ENCODE data around the gene HOXC12. TPM values are rescaled to one million over a fixed set of nuclear protein-coding genes. Genes with fewer than 3 reads are reported as not detected.

HOXC12 gene
- total RNA-seq, 1 experiment from 2014 or later = not detected

DNA sequence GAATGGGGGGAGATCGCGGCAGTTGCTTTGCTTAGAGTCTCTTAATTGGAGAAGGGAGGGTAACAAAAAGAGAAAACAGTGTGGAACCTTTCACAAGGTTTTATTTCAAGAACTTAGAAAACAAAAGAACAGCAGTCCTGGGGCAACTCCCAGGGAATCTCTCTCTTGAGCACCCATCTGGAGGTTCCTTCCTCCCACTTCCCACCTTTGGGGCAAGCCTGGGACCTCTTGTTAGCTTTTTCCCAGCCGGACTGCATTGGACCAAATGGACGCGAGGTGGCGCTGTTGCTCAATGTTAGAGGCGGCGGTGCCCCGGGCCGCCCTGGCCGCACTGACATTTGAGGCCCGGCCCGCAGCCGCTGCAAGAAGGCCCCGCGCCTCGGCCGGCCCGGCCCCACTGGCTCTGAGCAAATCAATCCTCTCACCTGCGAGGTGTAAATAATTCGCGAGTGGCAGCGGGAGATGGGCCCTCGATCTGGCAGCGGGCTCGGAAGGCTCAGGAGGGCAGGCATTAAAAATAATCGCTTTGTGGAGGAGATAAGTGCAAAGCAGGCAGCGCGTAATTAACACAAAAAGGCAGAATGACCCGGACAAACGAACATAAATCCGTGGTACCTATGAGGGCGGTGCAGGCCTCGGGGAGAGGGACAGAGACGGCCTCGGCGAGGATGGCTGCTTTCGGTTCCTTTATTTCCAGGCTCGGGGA lies 51.3 kb downstream of the HOXC12 start:
- peaks cover 100% of the 10 kb centered on the region for H3K27me3 Mint-ChIP-seq (ENCODE audit: low read depth)
- H3K4me3 Mint-ChIP-seq = peak overlapping the region; percentile 34
- DNase-seq (ENCODE audit: low spot score) (peak; percentile 96), ATAC-seq (peak; percentile 69)
- H3K36me3 Mint-ChIP-seq = no peaks in the 10 kb centered on the region; the same call in 1 of the 2 replicates
- peaks cover 19% of the 10 kb centered on the region for H3K4me1 Mint-ChIP-seq
- ChIA-PET CTCF (interaction anchor here (0.6 to 10.8 kb wide), 38 partner anchors 10 to 373 kb away, joined by 3 to 107 read pairs (median 4); partner anchors contain the start of genes HOXC10, HOXC5, HOXC6 and SMUG1), POLR2A (no interaction called here)
- H3K27ac Mint-ChIP-seq = no peak overlapping the region
- no peaks in the 10 kb centered on the region for H3K9me3 Mint-ChIP-seq
- TF ChIP-seq, protein P1, sequence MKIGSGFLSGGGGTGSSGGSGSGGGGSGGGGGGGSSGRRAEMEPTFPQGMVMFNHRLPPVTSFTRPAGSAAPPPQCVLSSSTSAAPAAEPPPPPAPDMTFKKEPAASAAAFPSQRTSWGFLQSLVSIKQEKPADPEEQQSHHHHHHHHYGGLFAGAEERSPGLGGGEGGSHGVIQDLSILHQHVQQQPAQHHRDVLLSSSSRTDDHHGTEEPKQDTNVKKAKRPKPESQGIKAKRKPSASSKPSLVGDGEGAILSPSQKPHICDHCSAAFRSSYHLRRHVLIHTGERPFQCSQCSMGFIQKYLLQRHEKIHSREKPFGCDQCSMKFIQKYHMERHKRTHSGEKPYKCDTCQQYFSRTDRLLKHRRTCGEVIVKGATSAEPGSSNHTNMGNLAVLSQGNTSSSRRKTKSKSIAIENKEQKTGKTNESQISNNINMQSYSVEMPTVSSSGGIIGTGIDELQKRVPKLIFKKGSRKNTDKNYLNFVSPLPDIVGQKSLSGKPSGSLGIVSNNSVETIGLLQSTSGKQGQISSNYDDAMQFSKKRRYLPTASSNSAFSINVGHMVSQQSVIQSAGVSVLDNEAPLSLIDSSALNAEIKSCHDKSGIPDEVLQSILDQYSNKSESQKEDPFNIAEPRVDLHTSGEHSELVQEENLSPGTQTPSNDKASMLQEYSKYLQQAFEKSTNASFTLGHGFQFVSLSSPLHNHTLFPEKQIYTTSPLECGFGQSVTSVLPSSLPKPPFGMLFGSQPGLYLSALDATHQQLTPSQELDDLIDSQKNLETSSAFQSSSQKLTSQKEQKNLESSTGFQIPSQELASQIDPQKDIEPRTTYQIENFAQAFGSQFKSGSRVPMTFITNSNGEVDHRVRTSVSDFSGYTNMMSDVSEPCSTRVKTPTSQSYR (CRISPR knock-in tag; IDR thresholded peaks at IDR 0.05) = 0 out of 2 replicates have a peak, but pooled peaks have one; percentile 30
- TF ChIP-seq OVOL2 (CRISPR knock-in tag; IDR thresholded peaks at IDR 0.05; ENCODE audit: borderline replicate concordance) = no peak
- TF ChIP-seq, protein P2, sequence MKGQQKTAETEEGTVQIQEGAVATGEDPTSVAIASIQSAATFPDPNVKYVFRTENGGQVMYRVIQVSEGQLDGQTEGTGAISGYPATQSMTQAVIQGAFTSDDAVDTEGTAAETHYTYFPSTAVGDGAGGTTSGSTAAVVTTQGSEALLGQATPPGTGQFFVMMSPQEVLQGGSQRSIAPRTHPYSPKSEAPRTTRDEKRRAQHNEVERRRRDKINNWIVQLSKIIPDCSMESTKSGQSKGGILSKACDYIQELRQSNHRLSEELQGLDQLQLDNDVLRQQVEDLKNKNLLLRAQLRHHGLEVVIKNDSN (CRISPR knock-in tag; IDR thresholded peaks at IDR 0.05) = no peak
- TF ChIP-seq, protein P3, sequence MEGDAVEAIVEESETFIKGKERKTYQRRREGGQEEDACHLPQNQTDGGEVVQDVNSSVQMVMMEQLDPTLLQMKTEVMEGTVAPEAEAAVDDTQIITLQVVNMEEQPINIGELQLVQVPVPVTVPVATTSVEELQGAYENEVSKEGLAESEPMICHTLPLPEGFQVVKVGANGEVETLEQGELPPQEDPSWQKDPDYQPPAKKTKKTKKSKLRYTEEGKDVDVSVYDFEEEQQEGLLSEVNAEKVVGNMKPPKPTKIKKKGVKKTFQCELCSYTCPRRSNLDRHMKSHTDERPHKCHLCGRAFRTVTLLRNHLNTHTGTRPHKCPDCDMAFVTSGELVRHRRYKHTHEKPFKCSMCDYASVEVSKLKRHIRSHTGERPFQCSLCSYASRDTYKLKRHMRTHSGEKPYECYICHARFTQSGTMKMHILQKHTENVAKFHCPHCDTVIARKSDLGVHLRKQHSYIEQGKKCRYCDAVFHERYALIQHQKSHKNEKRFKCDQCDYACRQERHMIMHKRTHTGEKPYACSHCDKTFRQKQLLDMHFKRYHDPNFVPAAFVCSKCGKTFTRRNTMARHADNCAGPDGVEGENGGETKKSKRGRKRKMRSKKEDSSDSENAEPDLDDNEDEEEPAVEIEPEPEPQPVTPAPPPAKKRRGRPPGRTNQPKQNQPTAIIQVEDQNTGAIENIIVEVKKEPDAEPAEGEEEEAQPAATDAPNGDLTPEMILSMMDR (IDR thresholded peaks at IDR 0.05) = peak; percentile 96
- no peak for TF ChIP-seq ETV6 (CRISPR knock-in tag; IDR thresholded peaks at IDR 0.05)
- TF ChIP-seq, protein P4, sequence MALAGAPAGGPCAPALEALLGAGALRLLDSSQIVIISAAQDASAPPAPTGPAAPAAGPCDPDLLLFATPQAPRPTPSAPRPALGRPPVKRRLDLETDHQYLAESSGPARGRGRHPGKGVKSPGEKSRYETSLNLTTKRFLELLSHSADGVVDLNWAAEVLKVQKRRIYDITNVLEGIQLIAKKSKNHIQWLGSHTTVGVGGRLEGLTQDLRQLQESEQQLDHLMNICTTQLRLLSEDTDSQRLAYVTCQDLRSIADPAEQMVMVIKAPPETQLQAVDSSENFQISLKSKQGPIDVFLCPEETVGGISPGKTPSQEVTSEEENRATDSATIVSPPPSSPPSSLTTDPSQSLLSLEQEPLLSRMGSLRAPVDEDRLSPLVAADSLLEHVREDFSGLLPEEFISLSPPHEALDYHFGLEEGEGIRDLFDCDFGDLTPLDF (CRISPR knock-in tag; IDR thresholded peaks at IDR 0.05) = no peak
- TF ChIP-seq NFYB (CRISPR knock-in tag; conservative IDR thresholded peaks at IDR 0.05; ENCODE audit: low read depth) = no peak
- TF ChIP-seq, protein P5, sequence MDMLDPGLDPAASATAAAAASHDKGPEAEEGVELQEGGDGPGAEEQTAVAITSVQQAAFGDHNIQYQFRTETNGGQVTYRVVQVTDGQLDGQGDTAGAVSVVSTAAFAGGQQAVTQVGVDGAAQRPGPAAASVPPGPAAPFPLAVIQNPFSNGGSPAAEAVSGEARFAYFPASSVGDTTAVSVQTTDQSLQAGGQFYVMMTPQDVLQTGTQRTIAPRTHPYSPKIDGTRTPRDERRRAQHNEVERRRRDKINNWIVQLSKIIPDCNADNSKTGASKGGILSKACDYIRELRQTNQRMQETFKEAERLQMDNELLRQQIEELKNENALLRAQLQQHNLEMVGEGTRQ (CRISPR knock-in tag; IDR thresholded peaks at IDR 0.05) = no peak
- TF ChIP-seq, protein P6, sequence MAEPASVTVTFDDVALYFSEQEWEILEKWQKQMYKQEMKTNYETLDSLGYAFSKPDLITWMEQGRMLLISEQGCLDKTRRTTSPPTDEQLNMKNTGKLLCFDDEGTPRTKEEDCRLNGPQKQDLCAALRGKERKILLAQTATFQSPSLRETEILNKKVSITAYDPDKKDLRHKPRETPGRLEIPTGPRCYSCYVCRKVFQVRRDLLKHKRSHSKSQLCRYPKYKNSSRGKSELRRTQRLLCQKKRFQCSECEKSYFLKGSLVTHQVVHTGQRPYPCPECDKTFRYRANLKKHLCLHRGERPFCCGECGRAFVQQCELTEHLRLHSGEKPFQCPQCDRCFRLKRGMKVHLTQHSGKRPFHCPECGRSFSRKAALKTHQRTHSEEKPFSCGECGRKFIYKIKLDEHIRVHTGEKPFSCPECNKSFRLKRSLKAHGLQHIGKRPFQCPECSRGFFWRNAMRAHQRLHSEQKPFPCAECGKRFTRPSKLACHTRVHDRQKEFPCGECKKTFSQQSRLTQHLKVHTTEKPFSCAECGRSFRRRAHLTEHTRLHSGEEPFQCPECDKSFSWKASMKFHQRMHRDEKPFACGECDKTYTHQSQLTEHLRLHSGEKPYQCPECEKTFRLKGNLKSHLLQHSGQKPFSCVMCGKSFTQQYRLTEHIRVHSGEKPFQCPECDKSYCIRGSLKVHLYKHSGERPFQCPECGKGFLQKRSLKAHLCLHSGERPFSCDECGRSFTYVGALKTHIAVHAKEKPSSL (CRISPR knock-in tag; conservative IDR thresholded peaks at IDR 0.05) = no peak
- no peak for TF ChIP-seq GABPB1 (CRISPR knock-in tag; IDR thresholded peaks at IDR 0.05)
- TF ChIP-seq ZNF317 (CRISPR knock-in tag; IDR thresholded peaks at IDR 0.05; ENCODE audit: borderline replicate concordance, low read depth) = no peak
- no peak for TF ChIP-seq ATF1 (CRISPR knock-in tag; IDR thresholded peaks at IDR 0.05)
- no peak for TF ChIP-seq ZNF396 (CRISPR knock-in tag; IDR thresholded peaks at IDR 0.05; ENCODE audit: borderline replicate concordance)
- TF ChIP-seq CBFB (CRISPR knock-in tag; IDR thresholded peaks at IDR 0.05; ENCODE audit: low read depth) = no peak

Data from WTC11 (cell line).